Measurements from ENCODE around the gene UFD1. TPM values are rescaled to one million over a fixed set of nuclear protein-coding genes. Genes with fewer than 3 reads are reported as not detected.

UFD1 gene
- total RNA-seq, 1 experiment from 2014 or later: 98.1 TPM

DNA sequence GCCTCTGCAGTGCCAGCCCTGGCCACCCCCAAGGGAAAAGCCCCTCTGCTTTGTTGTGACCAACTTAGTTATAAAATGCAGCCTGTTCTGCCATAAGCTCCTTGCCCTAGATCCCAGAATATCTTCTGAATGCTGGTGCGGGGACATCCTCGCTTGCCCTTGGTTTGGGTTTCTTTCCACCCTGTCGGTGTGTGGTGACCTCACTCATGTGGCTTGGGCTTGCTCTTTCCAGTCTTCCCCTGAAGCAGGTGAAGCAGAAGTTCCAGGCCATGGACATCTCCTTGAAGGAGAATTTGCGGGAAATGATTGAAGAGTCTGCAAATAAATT is 28.5 kb upstream of the UFD1 start:
- no peak for DNase-seq
- no peaks in the 10 kb centered on the region for H3K27me3 ChIP-seq
- H3K4me1 ChIP-seq: peaks cover 15% of the 10 kb centered on the region
- H3K27ac ChIP-seq: no peak overlapping the region
- H3K36me3 ChIP-seq: peaks cover 27% of the 10 kb centered on the region
- no peaks in the 10 kb centered on the region for H3K9me3 ChIP-seq (replicated peaks)
- H3K4me3 ChIP-seq: no peak overlapping the region

DNA sequence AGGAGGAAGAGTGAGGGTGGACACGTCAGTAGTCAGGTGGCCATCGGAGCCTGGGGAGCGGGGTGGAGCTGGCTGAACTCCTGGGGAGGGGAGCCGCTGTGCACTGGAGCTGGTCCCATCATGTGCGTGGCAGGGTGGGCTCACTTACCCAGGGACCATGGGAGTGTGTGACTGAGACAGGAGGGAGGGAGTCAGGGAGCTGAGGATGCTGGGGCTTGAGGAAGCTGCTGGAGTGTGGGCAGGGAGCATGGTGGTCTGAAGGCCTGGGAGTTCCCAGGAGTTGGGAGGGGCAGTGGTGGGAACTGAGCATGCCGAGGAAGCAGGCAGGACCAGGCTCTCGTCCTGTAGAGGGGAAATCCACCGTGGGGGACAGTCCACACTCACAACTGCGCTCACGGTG is 27.2 kb upstream of the UFD1 start:
- H3K27me3 ChIP-seq: no peaks in the 10 kb centered on the region
- H3K4me3 ChIP-seq: no peak overlapping the region
- no peaks in the 10 kb centered on the region for H3K9me3 ChIP-seq (replicated peaks)
- no peak overlapping the region for H3K27ac ChIP-seq
- peaks cover 23% of the 10 kb centered on the region for H3K36me3 ChIP-seq
- no peak for DNase-seq
- peaks cover 15% of the 10 kb centered on the region for H3K4me1 ChIP-seq

DNA sequence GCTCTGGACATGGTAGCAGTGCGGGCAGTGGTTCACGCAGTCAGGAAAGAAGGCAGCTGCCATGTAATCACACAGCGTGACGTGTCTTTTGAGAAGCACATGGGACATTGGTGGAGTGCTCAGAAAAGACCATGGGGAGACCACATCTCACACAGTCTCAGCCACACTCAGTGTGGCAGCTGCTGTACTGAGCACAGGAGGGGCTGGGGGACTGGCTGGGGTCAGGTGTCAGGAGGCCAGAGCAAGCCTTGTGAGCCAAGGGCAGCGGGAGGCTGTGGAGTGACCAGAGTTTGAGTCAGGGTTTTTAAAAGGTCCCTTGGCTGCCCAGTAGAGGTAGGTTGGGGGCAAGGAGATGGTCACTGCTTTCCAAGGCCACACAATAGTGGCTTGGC is 26.7 kb upstream of the UFD1 start:
- H3K9me3 ChIP-seq (replicated peaks): no peaks in the 10 kb centered on the region
- no peak for DNase-seq
- H3K27ac ChIP-seq: no peak overlapping the region
- H3K4me1 ChIP-seq: peaks cover 13% of the 10 kb centered on the region
- peaks cover 23% of the 10 kb centered on the region for H3K36me3 ChIP-seq
- H3K4me3 ChIP-seq: no peak overlapping the region
- H3K27me3 ChIP-seq: no peaks in the 10 kb centered on the region

DNA sequence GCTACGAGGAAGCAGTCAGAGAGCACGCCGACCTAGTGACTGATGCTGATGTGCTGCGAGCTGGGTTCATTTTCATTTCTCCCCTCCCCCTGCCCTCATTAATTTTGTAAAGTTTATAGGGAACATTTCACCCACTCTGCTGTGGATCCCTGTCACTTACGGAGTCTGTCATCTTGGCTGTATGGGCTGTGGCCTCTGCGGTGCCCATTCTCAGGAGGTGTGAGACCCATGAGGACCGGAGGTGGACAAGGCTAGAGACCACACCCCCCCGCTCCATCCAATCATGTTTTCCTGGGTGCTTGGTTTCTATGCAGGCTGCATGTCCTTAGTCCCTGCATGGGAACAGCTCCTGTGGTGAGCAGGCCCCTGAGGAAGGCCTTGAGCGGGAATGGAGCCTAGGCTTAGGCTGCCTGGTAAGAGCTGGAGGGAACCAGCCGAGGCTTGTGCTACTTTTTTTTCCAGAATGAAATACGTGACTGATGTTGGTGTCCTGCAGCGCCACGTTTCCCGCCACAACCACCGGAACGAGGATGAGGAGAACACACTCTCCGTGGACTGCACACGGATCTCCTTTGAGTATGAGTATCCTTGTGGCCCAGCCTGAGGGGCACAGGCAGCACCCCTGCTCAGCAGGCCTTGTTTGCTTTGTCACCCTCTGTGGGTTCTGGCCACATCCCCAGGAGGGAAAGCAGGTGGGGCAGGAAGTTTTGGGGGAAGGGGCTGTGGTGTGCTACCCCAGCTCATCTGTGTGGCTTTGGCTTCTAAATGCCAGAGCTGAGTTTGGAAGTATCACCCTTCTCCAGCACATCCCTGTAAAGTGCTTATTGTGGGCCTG is 26.1 kb upstream of the UFD1 start:
- H3K36me3 ChIP-seq: peaks cover 24% of the 10 kb centered on the region
- DNase-seq: no peak

DNA sequence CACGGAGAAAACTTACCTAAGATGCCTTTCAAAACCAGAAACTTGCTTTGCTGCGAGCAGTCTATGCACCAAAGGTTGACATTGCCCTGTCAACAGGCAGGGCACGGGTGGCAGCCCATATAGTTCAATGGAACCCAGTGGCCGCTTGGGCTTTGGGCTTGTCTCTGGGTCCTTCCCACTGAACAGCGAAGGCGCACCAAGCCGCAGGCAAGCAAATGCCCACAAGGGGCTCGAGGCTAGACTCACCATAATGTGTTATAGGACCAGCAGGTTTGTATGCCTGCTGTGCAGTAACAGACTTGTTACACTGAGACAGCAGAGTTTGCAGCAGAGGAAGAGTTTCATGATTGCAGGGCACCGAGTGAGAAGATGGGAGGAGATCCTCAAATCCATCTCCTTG is 24.9 kb upstream of the UFD1 start:
- H3K9me3 ChIP-seq (replicated peaks): no peaks in the 10 kb centered on the region
- H3K4me1 ChIP-seq: no peaks in the 10 kb centered on the region; the same call in 1 of the 2 replicates
- no peaks in the 10 kb centered on the region for H3K27me3 ChIP-seq
- no peak overlapping the region for H3K4me3 ChIP-seq
- DNase-seq: no peak
- H3K36me3 ChIP-seq: peaks cover 24% of the 10 kb centered on the region
- H3K27ac ChIP-seq: no peak overlapping the region

More for the DNA sequence above, 26.1 kb upstream of the UFD1 start:
- H3K4me3 ChIP-seq: no peak overlapping the region
- no peaks in the 10 kb centered on the region for H3K27me3 ChIP-seq
- peaks cover 7% of the 10 kb centered on the region for H3K4me1 ChIP-seq
- no peaks in the 10 kb centered on the region for H3K9me3 ChIP-seq (replicated peaks)
- no peak overlapping the region for H3K27ac ChIP-seq

DNA sequence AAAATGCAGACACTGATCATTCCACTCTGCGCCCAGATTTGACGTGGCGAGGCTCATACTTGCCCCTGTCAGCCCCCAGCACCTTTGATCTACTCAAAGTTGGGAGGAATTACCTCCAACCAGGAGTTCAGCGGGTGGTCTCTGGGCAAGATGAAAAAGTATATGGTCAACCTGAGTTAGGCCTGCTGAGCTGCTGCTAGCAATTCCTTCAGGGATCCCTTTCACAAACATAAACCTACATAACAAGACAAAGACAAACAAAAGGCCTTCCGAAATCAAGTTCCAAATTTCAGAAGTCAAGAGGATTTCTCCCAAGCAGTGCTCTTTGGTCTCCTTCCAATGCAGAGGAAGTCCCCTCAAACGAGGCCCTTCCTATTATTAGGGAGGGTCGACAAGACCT is 24.4 kb upstream of the UFD1 start:
- Histone ChIP-seq H3K4me1 (no peaks in the 10 kb centered on the region), H3K27me3 (no peaks in the 10 kb centered on the region), H3K9me3 (replicated peaks) (no peaks in the 10 kb centered on the region), H3K36me3 (peaks cover 24% of the 10 kb centered on the region), H3K27ac (no peak overlapping the region), H3K4me3 (no peak overlapping the region)
- no peak for DNase-seq

DNA sequence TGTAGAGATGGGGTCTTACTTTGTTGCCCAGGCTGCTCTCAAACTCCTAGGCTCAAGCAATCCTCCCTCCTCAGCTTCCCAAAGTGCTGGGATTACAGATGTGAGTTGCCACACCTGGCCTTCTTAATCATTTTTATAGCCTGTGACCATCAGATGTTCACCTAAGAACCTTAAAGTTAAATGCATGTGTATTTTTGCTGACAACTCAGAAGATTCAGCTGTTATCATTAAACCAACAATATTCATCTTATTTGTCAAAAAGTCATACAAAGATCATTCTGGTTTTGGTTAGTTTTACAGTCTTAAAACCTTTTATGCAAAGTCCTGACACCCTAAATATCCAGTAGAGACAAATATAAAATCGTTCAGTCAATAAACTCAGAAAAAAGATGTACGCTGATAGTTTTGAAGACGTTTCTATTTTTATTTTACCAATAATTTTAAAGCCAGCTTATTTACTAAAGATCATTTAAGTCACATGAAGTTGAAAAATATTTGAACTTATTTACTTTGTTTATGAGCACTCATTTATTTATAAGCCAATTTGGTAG is 23.0 kb upstream of the UFD1 start:
- H3K27ac ChIP-seq: no peak overlapping the region
- peaks cover 26% of the 10 kb centered on the region for H3K36me3 ChIP-seq
- no peaks in the 10 kb centered on the region for H3K27me3 ChIP-seq
- no peak for DNase-seq
- H3K9me3 ChIP-seq (replicated peaks): no peaks in the 10 kb centered on the region
- H3K4me3 ChIP-seq: no peak overlapping the region
- peaks cover 3% of the 10 kb centered on the region; the same call in 1 of the 2 replicates for H3K4me1 ChIP-seq

DNA sequence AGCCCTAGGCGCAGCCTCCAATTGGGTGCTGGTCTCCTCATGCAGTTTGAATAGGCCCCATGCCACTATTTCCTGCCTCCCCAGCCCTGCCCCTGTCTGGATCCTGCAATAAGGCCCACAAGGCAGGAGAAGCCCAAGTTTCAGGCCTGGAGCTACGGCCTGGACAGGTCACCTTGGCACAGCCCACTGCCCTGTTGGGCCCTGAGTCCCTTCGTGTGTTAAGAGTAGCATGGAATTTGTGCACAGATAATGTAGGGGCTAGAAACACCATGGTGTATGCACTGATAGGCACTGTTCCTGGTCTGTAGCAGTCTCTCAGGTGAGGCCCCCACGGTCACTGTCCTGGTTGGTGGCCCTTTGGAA is 20.9 kb upstream of the UFD1 start:
- Histone ChIP-seq H3K36me3 (peaks cover 29% of the 10 kb centered on the region), H3K4me1 (peaks cover 3% of the 10 kb centered on the region; the same call in 1 of the 2 replicates), H3K27ac (no peak overlapping the region), H3K4me3 (no peak overlapping the region), H3K9me3 (replicated peaks) (no peaks in the 10 kb centered on the region), H3K27me3 (no peaks in the 10 kb centered on the region)
- no peak for DNase-seq

DNA sequence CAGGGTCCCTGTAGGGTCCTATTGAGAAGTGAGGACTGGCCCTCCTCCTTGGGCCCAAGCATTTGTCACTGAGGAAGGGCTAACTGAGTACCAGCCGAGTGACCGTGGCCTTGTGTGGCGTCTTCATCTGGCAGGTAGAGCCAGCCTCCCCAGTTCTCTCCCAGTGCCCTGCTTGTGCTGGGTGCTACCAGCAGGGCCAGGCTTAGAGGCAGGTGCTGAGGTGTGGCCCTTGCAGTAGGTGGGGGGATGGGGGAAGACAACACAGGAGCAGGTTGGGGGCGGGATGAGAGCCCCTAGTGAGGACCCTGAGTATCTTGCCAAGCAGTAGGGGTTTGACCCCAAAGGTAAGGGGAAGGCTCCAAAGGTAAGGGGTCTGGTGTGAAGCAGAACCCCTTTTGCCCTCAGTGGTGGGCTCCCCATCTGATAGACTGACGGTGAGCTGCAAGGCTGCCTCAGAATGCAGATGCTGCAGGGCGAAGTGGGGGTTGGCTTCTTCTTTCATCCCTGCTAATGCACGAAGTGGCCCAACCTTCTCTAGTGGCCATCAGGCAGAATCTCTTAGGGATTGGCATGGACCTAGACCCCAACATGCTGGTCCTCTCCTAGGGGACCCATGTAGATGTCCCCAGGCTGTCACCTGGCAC is 20.4 kb upstream of the UFD1 start:
- Histone ChIP-seq H3K4me1 (peaks cover 3% of the 10 kb centered on the region; the same call in 1 of the 2 replicates), H3K27ac (no peak overlapping the region), H3K36me3 (peaks cover 30% of the 10 kb centered on the region), H3K4me3 (no peak overlapping the region), H3K27me3 (no peaks in the 10 kb centered on the region), H3K9me3 (replicated peaks) (no peaks in the 10 kb centered on the region)
- no peak for DNase-seq

DNA sequence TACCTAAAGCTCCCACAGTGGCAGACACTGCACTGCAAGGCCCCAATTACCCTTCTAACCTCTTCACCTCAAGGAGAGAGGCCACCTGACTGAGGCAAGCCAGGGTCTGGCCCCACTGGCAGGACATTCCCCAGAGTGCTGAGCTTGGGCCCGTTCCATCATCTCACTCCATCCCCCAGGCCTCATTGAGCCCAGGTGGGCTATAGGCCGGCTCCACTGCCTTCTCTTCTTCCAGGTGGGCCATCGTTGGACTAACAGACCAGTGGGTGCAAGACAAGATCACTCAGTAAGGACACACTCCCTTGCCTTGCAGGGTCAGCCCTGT is 19.8 kb upstream of the UFD1 start:
- no peaks in the 10 kb centered on the region for H3K27me3 ChIP-seq
- H3K36me3 ChIP-seq: peaks cover 31% of the 10 kb centered on the region
- no peaks in the 10 kb centered on the region for H3K9me3 ChIP-seq (replicated peaks)
- no peak overlapping the region for H3K27ac ChIP-seq
- no peak for DNase-seq
- no peak overlapping the region for H3K4me3 ChIP-seq
- peaks cover 3% of the 10 kb centered on the region; the same call in 1 of the 2 replicates for H3K4me1 ChIP-seq

DNA sequence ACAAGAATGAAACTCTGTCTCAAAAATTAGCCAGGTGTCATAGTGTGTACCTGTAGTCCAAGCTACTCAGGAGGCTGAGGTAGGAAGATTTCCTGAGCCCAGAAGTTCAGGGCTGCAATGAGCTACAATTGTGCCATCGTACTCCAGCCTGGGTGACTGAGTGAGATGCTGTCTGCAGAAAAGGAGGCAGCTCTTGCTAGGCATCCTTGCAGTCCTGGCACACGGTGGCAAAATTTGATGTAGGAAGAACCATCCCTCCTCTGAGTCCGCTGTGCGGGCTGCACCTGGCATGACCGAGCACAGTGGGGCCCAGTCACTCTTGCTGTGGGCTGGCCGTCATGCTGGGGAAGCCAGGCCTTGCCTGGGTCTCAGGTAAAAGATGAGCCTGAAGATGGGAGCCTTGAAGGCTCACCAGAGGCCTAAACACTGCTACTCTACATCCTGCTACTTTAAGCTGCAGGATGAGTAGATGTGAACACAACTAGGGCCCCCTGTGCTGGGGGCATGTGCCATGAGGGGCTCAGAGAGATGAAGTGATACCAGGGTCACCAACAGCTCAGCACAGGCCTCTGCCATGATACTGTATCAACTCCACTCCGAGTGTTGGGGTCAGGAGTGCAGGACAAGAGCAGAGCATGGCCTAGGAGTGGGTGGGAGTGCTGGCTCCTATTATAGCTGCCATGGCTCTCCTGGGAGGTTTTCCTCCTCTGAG is 19.3 kb upstream of the UFD1 start:
- Histone ChIP-seq H3K36me3 (peaks cover 33% of the 10 kb centered on the region), H3K27me3 (no peaks in the 10 kb centered on the region), H3K9me3 (replicated peaks) (no peaks in the 10 kb centered on the region), H3K4me1 (peaks cover 3% of the 10 kb centered on the region; the same call in 1 of the 2 replicates), H3K27ac (no peak overlapping the region), H3K4me3 (no peak overlapping the region)
- no peak for DNase-seq

DNA sequence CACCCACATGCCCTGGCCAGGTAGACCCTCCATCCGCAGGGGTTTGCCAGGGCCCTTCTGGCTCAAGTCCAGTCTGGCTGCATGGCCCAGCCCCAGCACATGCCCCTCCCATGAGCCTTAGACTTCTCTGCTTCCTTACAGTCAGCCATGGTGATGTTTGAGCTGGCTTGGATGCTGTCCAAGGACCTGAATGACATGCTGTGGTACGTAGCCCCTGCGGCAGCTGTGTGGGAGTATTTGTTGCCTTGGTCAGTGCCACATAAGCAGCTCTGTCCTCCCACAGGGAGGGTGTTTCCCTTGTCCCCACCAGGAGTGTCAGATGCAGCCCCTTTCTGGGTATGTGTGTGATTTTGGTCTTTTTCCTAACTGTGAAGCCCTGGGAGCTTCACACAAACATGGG is 18.3 kb upstream of the UFD1 start:
- Histone ChIP-seq H3K4me3 (no peak overlapping the region), H3K9me3 (replicated peaks) (no peaks in the 10 kb centered on the region), H3K4me1 (peaks cover 3% of the 10 kb centered on the region; the same call in 1 of the 2 replicates), H3K27ac (peak overlapping the region; percentile 20), H3K36me3 (peaks cover 37% of the 10 kb centered on the region), H3K27me3 (no peaks in the 10 kb centered on the region)
- peak; percentile 80 to 82 for DNase-seq

DNA sequence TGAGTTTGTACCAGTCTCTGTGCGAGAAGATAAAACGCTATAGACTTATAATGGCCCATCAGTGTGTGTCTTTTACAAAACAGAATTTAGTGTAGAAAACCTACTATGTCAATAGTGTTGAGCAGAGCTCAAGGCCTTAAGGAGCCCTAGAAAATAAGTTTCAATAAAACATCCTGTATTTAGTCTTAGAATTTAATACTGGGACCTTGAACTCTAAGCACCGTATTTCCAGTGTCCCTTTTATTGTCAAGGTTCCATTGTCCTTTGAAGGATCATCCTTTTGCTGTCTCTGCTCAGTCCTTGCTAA is 17.3 kb upstream of the UFD1 start:
- H3K4me1 ChIP-seq: peaks cover 3% of the 10 kb centered on the region; the same call in 1 of the 2 replicates

DNA sequence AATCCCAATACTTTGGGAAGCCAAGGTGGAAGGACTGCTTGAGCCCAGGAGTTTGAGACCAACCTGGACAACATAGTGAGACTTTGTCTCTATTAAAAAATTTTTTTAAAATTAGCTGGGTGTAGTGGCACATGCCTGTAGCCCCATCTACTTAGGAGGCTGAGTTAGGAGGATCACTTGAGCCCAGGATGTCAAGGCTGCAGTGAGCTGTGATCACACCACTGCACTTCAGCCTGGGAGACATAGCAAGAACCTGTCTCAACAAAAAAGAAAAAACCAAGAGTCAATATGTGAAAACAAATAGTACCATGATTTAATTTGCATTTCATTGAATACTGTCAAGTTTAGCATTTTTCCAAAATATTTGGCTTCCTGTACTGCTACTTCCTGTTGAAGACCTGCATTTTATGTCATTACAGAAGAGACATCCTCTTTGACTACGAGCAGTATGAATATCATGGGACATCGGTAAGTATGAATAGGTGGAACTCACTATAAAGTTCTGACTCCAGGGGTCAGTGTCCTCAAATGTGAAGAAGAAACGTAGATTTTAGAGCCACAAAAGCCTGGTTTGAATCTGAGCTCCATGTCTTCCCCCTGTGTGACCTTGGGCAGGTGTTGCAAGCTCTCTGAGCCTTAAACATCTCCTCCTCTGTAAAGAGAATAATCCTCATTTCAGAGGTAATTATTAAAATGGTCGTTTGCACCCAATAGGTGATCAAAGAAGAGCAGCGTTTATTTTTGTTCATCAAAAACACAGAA is 16.8 kb upstream of the UFD1 start:
- H3K9me3 ChIP-seq (replicated peaks): no peaks in the 10 kb centered on the region
- peaks cover 44% of the 10 kb centered on the region for H3K36me3 ChIP-seq
- no peak overlapping the region for H3K4me3 ChIP-seq
- DNase-seq: no peak
- H3K27me3 ChIP-seq: no peaks in the 10 kb centered on the region
- H3K4me1 ChIP-seq: peaks cover 3% of the 10 kb centered on the region; the same call in 1 of the 2 replicates
- H3K27ac ChIP-seq: no peak overlapping the region

More for the DNA sequence above, 17.3 kb upstream of the UFD1 start:
- Histone ChIP-seq H3K9me3 (replicated peaks) (no peaks in the 10 kb centered on the region), H3K4me3 (no peak overlapping the region), H3K27ac (no peak overlapping the region), H3K36me3 (peaks cover 39% of the 10 kb centered on the region), H3K27me3 (no peaks in the 10 kb centered on the region)
- no peak for DNase-seq

All from SJCRH30 (cell line).